Left cardiac atrium (tissue), 4 donors: Measurements from ENCODE around the gene HES2. TPM values are rescaled to one million over a fixed set of nuclear protein-coding genes. Genes with fewer than 3 reads are reported as not detected.
"Not testable (repeated sequence)": the region's sequence is repeated elsewhere in the genome, so short reads cannot be mapped to it uniquely, and the experiment has no call there.

Experiments
- ATAC-seq, 2 donors: fragments of 200-7000 bp; cut with Tn5 transposase; one replicate each; pipeline ENCODE4 v1.9.1; 2020; ENCODE audit warnings: mild to moderate bottlenecking in 2 of 2, moderate library complexity in 2 of 2
- DNase-seq: peaks from one replicate; pipeline ENCODE4 v3.0.0-alpha.2; 2020
- intact Hi-C, 2 donors: fragments of 100-400 bp; cut with DNase I; formaldehyde crosslinking; loops; one replicate each; pipeline versions ENCODE4 v1.14.1 to v1.15.1; 2022 to 2023
- total RNA-seq, 2 donors: library from RNA; stranded (reverse); fragmentation: NEBNext Ultra II Directional; extraction: Animal tissue kit (Norgen Biotek cat#: 25700); gene quantifications; one replicate each; pipeline ENCODE4 v1.2.1, GENCODE V29; 2021
- donor health status: DM: no; HTN: yes; CAD: no.
- donor health status: DM: no; HTN: yes; CAD: no; lungs with severe emphysema.
- donor health status: DM: yes; HTN: yes; CAD: no.
- donor health status: Dilated cardiomyopathy.

The HES2 gene
- total RNA-seq, 2 donors from 2014 or later: 0.37 TPM; not detected in 1

GRCh38 chr1:6397844-6398441 lies 21.8 kb downstream of the HES2 start:
- intact Hi-C loops: no loop called here
- ATAC-seq (no peak), DNase-seq (no peak)

DNA sequence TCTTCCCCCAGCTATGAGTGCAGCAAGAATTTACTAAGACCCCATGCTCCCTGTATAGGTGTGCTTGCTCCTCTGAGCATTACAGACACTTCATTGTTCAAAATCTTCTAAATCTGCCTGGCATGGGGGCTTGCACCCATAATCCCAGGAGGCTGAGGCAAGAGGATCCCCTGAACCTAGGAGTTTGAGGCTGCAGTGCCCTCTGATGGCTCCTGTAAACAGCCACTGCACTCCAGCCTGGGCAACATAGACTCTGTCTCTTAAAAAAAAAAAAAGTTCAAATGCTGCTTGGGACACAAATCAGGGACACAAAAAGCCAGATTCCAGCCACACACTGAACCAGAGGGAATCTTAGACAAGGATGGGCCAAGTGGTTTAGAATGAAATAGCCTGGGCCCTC lies 22.7 kb downstream of the HES2 start:
- intact Hi-C loops: no loop called here
- DNase-seq (no peak), ATAC-seq (no peak)

DNA sequence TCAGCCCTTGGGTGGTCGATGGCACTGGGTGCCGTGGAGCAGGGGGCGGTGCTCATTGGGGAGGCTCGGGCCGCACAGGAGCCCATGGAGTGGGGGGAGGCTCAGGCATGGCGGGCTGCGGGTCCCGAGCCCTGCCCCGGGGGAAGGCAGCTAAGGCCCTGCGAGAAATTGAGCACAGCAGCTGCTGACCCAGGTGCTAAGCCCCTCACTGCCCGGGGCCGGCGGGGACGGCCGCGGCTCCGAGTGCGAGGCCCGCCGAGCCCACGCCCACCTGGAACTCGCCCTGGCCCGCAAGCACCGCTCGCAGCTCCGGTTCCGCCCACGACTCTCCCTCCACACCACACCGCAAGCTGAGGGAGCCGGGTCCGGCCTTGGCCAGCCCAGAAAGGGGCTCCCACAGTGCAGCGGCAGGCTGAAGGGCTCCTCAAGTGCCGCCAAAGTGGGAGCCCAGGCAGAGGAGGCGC lies 23.9 kb downstream of the HES2 start:
- DNase-seq, ATAC-seq, intact Hi-C loops: not testable (repeated sequence)

DNA sequence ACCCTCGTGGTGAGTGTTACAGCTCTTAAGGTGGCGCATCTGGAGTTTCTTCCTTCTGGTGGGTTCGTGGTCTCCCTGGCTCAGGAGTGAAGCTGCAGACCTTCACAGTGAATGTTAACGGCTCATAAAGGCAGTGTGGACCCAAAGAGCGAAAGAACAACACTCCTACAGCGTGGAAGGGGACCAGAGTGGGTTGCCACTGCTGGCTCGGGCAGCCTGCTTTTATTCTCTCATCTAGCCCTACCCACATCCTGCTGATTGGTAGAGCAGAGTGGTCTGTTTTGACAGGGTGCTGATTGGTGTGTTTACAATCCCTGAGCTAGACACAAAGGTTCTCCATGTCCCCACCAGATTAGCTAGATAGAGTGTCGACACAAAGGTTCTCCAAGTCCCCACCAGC lies 24.6 kb downstream of the HES2 start:
- DNase-seq, intact Hi-C loops, ATAC-seq: not testable (repeated sequence)

- intact Hi-C loops: no loop called here
- peak; percentile 98 to 99 for ATAC-seq
- DNase-seq: peak; percentile 90
Measured at GRCh38 chr1:6393400-6394187, 26.1 kb downstream of the HES2 start, which contains the start of gene ACOT7. Gene ACOT7 (minus strand): TSS chr1:6393767. CDS start chr1:6393399, 368 bp downstream.

DNA sequence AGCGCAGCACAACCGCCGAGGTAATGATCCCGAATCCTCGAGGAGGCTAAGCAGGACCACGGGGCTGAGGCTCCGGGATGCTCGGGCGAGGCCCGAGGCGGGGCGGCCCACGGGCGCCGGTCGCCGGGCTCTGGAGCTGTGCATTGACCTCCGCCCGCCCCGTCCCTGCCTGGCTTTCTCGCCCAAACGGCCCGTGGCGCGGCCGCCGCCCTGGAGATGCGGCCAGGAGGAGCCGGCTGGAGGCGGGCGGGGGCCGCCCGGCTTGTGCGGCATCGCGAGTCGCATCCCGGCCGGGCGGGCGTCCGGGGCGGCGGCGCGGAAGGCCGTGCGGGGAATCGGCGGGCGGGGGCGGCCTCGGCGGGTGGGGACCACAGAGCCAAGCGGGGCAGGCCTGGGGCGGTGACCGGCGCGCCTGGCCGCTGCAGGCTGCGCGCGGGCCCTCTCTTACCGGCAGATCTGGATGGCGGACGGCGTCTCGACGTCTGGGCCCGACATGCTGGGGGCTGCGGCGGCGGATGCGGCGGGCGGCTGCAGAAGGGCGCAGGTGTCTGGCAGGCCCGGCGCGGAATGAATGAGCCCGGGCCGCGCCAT lies 26.8 kb downstream of the HES2 start:
- ATAC-seq (peak; percentile 7 to 37), DNase-seq (no peak)
- intact Hi-C loops: no loop called here

GRCh38 chr1:6391951-6392808 lies 27.5 kb downstream of the HES2 start:
- no peak for ATAC-seq
- no peak for DNase-seq
- intact Hi-C loops: no loop called here

GRCh38 chr1:6389971-6390370 lies 29.7 kb downstream of the HES2 start:
- intact Hi-C loops: no loop called here
- no peak for ATAC-seq
- no peak for DNase-seq

DNA sequence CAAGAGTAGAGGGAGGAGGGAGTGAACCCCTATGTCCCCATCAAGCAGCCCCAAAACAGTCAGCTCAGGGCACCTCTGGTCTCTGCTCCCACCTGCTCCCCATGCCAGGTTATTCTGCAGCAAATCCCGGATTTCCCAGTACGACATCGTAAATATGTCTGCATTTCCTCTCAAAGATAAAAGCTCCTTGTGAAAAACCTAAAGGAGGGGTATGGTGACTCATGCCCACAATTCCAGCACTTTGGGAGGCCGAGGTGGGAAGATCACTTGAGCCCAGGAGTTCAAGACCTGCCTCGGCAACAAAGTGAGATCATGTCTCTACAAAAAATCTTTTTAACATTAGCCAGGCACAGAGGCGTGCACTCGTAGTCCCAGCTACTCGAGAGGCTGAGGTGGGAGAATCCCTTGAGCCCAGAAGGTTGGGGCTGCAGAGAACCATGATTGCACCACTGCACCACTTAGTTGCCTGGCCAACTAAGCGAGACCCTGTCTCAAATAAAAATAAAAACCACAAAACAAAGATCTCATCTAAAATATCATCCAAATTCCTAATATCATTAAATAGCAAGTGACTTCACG lies 33.3 kb downstream of the HES2 start:
- no peak for ATAC-seq
- no peak for DNase-seq
- intact Hi-C loops: no loop called here

- DNase-seq (peak; percentile 50), ATAC-seq (peak in 1 of 2 donors; percentile 50)
- intact Hi-C loops: no loop called here
Measured at GRCh38 chr1:6385488-6386191, 34.1 kb downstream of the HES2 start.

GRCh38 chr1:6384962-6385361 lies 34.8 kb downstream of the HES2 start:
- ATAC-seq (peak; percentile 17 to 82), DNase-seq (no peak)
- intact Hi-C loops: no loop called here

DNA sequence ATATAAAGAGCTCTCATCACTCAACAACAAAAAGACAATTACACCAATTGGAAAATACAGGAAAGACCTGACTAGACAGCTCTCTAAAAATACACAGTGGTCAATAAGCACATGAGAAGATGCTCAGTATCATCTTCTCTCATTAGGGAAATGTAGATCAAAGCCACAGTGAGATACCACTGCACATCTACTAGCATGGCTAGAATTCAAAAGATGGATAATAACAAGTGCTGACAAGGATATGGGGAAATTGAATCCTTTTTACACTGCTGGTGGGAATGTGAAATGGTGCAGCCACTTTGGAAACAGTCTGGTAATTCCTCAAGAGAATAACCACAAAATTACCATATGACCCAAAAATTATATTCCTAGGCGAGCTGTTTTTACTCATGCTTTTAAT lies 35.6 kb downstream of the HES2 start:
- intact Hi-C loops: no loop called here
- ATAC-seq (no peak), DNase-seq (no peak)

DNA sequence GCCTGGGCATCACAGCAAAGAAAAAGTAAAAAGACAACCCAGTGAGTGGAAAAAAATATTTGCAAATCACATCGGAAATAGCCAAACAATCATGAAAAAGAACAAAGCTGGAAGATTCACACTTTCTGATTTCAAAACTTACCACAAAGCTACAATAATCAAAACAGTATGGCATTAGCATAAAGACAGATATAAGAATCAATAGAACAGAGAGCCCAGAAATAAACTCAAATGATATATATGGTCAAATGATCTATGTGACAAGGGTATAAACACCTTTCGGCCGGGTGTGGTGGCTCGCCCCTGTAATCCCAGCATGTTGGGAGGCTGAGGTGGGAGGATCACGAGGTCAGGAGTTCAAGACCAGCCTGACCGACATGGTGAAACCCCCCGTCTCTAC lies 39.7 kb downstream of the HES2 start:
- intact Hi-C loops: no loop called here
- no peak for ATAC-seq
- DNase-seq: no peak

- DNase-seq (no peak), ATAC-seq (no peak)
- intact Hi-C loops: no loop called here
Measured at GRCh38 chr1:6378096-6378746, 41.5 kb downstream of the HES2 start.

DNA sequence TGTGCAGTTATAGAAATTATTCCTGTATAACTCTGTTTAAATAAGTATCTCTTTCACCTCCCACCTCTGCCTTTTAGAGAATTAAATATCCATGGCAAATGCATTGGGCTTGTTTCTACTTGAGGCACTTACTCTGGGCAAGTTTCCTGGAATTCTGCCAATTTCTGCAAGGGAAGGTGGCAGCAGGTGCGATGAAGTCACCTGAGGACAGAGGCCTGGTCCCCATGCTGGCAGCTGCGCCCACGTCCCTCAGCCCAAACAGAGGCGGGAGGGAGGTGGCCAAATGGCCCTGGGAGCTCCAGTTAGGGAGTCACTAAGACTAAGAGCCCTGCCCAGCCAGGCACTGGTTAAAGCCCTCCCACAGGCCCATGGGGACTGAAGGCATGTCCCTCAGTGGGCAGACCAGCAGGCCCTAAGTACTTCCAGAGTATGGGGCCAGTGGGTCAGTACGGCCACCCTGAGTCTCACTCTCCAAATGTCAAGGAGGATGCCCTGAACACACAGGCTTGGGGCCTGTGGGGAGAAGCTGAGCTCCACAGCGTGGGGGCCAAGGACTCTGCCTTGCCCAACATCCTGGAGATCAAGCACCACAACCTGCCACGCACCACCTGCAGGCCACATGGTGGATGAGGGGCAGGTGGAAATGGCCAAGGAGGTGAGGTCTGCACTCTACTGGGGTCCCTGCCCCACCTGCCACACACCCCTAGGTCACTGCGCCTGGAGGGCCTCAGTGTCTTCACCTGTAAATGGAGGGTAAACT lies 45.6 kb downstream of the HES2 start:
- intact Hi-C loops: no loop called here
- DNase-seq: no peak
- ATAC-seq: no peak

DNA sequence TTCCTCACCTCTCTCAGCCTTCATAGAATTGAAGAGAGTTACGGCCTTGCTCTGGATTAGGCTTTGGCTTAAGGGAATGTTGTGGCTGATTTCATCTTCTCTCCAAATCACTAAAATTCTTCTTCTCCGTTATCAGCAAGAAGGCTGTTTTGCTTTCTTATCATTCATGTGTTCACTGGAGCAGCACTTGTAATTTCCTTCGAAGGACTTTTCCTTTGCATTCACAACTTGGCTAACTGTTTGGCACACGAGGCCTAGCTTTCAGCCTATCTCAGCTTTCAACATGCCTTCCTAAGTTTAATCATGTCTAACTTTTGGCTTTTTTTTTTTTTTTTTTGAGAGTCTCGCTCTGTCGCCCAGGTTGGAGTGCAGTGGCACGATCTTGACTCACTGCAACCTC lies 47.5 kb downstream of the HES2 start:
- ATAC-seq, intact Hi-C loops, DNase-seq: not testable (repeated sequence)

DNA sequence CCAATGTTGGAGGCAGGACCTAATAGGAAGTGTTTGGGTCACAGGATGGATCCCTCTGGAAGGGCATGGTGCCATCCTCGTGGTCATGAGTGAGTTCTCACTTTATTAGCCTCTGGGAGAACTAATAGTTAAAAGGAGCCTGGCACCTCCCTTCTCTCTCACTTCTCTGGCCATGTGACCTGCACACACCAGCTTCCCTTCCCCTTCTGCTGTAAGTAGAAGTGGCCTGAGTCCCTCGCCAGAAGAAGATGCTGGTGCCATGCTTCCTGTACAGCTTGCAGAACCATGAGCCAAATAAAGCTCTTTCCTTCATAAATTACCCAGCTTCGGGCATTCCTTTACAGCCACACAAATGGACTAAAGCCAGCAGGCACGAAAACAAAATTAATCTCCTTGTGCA lies 49.7 kb downstream of the HES2 start:
- no peak for ATAC-seq
- intact Hi-C loops: no loop called here

More for the DNA sequence above, 49.7 kb downstream of the HES2 start:
- DNase-seq: no peak
